HepG2 (cell line): ENCODE results near the gene WNT6. TPM values are rescaled to one million over a fixed set of nuclear protein-coding genes. Genes with fewer than 3 reads are reported as not detected.

ENCODE experiments used
- AGO2 ChIP-seq: fragments of 200-400 bp; formaldehyde crosslinking; optimal IDR thresholded peaks from 2 replicates; pipeline ENCODE3; 2017; ENCODE audit warnings: mild to moderate bottlenecking, low read depth, low read length, moderate library complexity
- ARNT ChIP-seq: fragments of 450-650 bp; IDR thresholded peaks from 2 replicates; pipeline ENCODE4 v1.6.1; 2017
- ATF7-NPFF ChIP-seq: sonication (generic); formaldehyde crosslinking; IDR thresholded peaks from 2 replicates; pipeline ENCODE4 v1.8.1; 2023; ENCODE audit warnings: mild to moderate bottlenecking, low read depth, missing genetic modification reagents, moderate library complexity
- E2F1 ChIP-seq: sonication (generic); formaldehyde crosslinking; IDR thresholded peaks from 2 replicates; pipeline ENCODE4 v1.5.0; 2020; ENCODE audit warnings: missing genetic modification reagents
- EEA1 ChIP-seq: sonication (generic); formaldehyde crosslinking; IDR thresholded peaks from 2 replicates; pipeline ENCODE4 v1.5.1; 2020; ENCODE audit warnings: mild to moderate bottlenecking, missing genetic modification reagents, borderline replicate concordance
- GATA4 ChIP-seq: sonication (generic); IDR thresholded peaks from 2 replicates; pipeline ENCODE4 v1.6.1; 2016; ENCODE audit warnings: antibody characterized with exemption, low read depth, borderline replicate concordance
- NR2C2 ChIP-seq: sonication (generic); formaldehyde crosslinking; IDR thresholded peaks from 2 replicates; pipeline ENCODE4 v1.4.0; 2020; ENCODE audit warnings: missing genetic modification reagents, mild to moderate bottlenecking, moderate library complexity, borderline replicate concordance
- PBX3 ChIP-seq: sonication (generic); formaldehyde crosslinking; IDR thresholded peaks from 2 replicates; pipeline ENCODE4 v1.8.1; 2023; ENCODE audit warnings: missing genetic modification reagents, inconsistent platforms, borderline replicate concordance
- RELA ChIP-seq: sonication (generic); formaldehyde crosslinking; IDR thresholded peaks from 2 replicates; pipeline ENCODE4 v1.4.0; 2020; ENCODE audit warnings: missing genetic modification reagents
- SAFB2 ChIP-seq: sonication (generic); formaldehyde crosslinking; IDR thresholded peaks from 2 replicates; pipeline ENCODE4 v1.5.1; 2020; ENCODE audit warnings: missing genetic modification reagents, low read depth, mild to moderate bottlenecking, borderline replicate concordance
- TP53 ChIP-seq: sonication (generic); formaldehyde crosslinking; conservative IDR thresholded peaks from 2 replicates; pipeline ENCODE4 v1.4.0; 2020; ENCODE audit warnings: missing genetic modification reagents
- ZKSCAN1 ChIP-seq: fragments of 150-350 bp; IDR thresholded peaks from 2 replicates; pipeline ENCODE4 v1.6.1; 2014; ENCODE audit warnings: low read length
- ZNF34 ChIP-seq: sonication (generic); formaldehyde crosslinking; IDR thresholded peaks from 2 replicates; pipeline ENCODE4 v1.4.0; 2020; ENCODE audit warnings: mild to moderate bottlenecking, missing genetic modification reagents, borderline replicate concordance
- ZNF530 ChIP-seq: sonication (generic); formaldehyde crosslinking; IDR thresholded peaks from 2 replicates; pipeline ENCODE4 v1.5.0; 2020; ENCODE audit warnings: low read depth, mild to moderate bottlenecking, missing genetic modification reagents
- ZNF563 ChIP-seq: sonication (generic); formaldehyde crosslinking; IDR thresholded peaks from 2 replicates; pipeline ENCODE4 v1.8.0; 2022; ENCODE audit warnings: mild to moderate bottlenecking, moderate library complexity, missing genetic modification reagents
- ZNF567 ChIP-seq: sonication (generic); formaldehyde crosslinking; IDR thresholded peaks from 2 replicates; pipeline ENCODE4 v1.8.1; 2023; ENCODE audit warnings: mild to moderate bottlenecking, missing genetic modification reagents, borderline replicate concordance
- polyA plus RNA-seq, 8 experiments: library from polyadenylated mRNA; depleted of rRNA in 3 of 8; stranded (reverse) in 7 of 8; unstranded in 1 of 8; fragments of >200 nt; fragmentation: Illumina TruSeq in 4 of 8; extraction: Trizol in 4 of 8; gene quantifications; 2 replicates each; pipeline versions ENCODE4 v1.2.1 to v1.2.3, GENCODE V29; 2011 to 2016; ENCODE audit warnings: low read depth in 4 of 8, missing spikeins in 1 of 8, mixed read lengths in 1 of 8; ENCODE audit not compliant: insufficient read depth in 1 of 8
- total RNA-seq, 5 experiments: library from RNA; depleted of rRNA; stranded (reverse); fragments of >200 nt; fragmentation: Illumina TruSeq; extraction: Trizol; gene quantifications; 2 replicates each; pipeline ENCODE4 v1.2.3, GENCODE V29; 2016; ENCODE audit warnings: low read depth in 1 of 5
- TF ChIP-seq, protein P1 (sequence below): sonication (generic); formaldehyde crosslinking; IDR thresholded peaks from 2 replicates; pipeline ENCODE4 v1.8.0; 2022; ENCODE audit warnings: mild to moderate bottlenecking, missing genetic modification reagents, moderate library complexity
- TF ChIP-seq, protein P2 (sequence below): sonication (generic); formaldehyde crosslinking; IDR thresholded peaks from 2 replicates; pipeline ENCODE4 v1.4.0; 2020; ENCODE audit warnings: missing genetic modification reagents

Gene WNT6
- total and polyA plus RNA-seq, 2 of the 13 experiments (the other 11 are each of a cell fraction or from before 2014, with no cell fraction given): 0.20 TPM; not detected in 1

DNA sequence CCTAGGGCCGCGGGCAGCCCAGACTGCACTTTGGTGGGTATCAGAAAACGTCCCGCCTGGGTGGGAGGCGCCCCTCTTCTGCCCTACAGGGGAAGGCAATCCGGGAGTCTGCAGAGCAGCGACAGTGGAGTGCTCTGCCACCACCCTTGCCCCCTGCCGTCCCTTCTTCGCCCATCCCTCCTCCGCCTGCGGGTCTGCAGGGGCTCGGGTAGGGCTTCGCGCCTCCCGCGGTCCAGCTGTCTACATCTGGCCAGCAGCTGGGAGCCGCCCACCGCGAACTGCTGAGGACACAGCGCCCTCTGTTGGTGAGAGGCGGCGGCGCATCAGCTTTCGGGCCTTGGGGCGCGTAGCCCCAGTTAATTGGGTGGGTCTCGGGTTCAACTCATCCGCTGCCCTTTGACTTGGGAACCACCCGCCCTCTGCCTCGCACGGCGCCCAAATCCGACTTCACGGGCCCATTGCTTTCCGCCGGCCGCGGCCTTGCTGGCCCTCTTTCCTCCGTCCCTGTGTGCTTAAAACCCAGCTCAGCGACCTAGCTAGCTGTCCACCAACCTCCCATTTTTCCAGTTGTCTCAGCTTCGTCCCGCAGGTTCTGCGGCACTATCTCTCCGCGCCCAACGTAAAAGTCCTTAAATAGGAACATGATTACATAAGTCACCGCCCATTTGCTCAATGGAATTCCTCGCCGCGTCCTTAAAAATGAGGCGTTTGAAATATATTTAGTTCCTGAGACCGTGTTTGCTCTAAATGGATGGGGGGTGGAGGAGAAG, 38.7 kb downstream of the WNT6 start (continued):
- TF ChIP-seq TP53: no peak
- no peak for TF ChIP-seq SAFB2 (CRISPR knock-in tag)
- TF ChIP-seq ARNT: no peak
- no peak for TF ChIP-seq E2F1 (CRISPR knock-in tag)
- TF ChIP-seq NR2C2: 0 out of 2 replicates have a peak, but pooled peaks have one; percentile 13
- no peak for TF ChIP-seq ZNF567
- TF ChIP-seq ZNF530: no peak
- no peak for TF ChIP-seq ZKSCAN1
- TF ChIP-seq, protein P1, sequence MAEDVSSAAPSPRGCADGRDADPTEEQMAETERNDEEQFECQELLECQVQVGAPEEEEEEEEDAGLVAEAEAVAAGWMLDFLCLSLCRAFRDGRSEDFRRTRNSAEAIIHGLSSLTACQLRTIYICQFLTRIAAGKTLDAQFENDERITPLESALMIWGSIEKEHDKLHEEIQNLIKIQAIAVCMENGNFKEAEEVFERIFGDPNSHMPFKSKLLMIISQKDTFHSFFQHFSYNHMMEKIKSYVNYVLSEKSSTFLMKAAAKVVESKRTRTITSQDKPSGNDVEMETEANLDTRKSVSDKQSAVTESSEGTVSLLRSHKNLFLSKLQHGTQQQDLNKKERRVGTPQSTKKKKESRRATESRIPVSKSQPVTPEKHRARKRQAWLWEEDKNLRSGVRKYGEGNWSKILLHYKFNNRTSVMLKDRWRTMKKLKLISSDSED (CRISPR knock-in tag): no peak
- TF ChIP-seq RELA: no peak
- no peak for TF ChIP-seq GATA4
- TF ChIP-seq EEA1 (CRISPR knock-in tag): no peak
- TF ChIP-seq AGO2: no peak
- TF ChIP-seq, protein P2, sequence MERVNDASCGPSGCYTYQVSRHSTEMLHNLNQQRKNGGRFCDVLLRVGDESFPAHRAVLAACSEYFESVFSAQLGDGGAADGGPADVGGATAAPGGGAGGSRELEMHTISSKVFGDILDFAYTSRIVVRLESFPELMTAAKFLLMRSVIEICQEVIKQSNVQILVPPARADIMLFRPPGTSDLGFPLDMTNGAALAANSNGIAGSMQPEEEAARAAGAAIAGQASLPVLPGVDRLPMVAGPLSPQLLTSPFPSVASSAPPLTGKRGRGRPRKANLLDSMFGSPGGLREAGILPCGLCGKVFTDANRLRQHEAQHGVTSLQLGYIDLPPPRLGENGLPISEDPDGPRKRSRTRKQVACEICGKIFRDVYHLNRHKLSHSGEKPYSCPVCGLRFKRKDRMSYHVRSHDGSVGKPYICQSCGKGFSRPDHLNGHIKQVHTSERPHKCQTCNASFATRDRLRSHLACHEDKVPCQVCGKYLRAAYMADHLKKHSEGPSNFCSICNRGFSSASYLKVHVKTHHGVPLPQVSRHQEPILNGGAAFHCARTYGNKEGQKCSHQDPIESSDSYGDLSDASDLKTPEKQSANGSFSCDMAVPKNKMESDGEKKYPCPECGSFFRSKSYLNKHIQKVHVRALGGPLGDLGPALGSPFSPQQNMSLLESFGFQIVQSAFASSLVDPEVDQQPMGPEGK (CRISPR knock-in tag): peak; percentile 64; the same call in 1 of the 2 replicates
- TF ChIP-seq ATF7-NPFF (CRISPR knock-in tag): no peak; the same call in 1 of the 2 replicates
- TF ChIP-seq ZNF563 (CRISPR knock-in tag): peak; percentile 40; the same call in 1 of the 2 replicates
- no peak; the same call in 1 of the 2 replicates for TF ChIP-seq ZNF34
- no peak for TF ChIP-seq PBX3 (CRISPR knock-in tag)
